ENCODE results near the gene CISD2.
"Not testable (repeated sequence)": the region's sequence is repeated elsewhere in the genome, so short reads cannot be mapped to it uniquely, and the experiment has no call there.

The CISD2 gene

DNA sequence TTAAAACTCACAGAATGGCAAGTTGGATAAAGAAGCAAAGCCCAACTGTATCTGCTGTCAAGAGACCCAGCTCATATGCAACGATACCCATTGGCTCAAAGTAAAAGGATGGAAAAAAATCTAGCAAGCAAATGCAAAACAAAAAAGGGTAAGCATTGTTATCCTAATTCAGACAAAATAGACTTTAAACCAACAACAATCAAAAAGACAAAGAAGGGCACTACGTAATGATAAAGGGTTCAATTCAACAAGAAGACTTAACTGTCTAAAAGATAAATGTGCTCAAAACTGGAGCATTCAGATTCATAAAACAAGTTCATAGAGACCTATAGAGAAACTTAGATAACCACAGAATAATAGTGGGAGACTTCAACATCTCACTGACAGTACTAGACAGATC is 69.3 kb downstream of the CISD2 start:
- not testable (repeated sequence) for DNase-seq

Data from NCI-H510A (cell line).